HepG2 (cell line): Measurements from ENCODE around the gene WFDC1. TPM values are rescaled to one million over a fixed set of nuclear protein-coding genes. Genes with fewer than 3 reads are reported as not detected.

Experiments
- EEA1 ChIP-seq: sonication (generic); formaldehyde crosslinking; IDR thresholded peaks from 2 replicates; pipeline ENCODE4 v1.5.1; 2020; ENCODE audit warnings: mild to moderate bottlenecking, missing genetic modification reagents, borderline replicate concordance
- FOSL1 ChIP-seq: sonication (generic); formaldehyde crosslinking; IDR thresholded peaks from 2 replicates; pipeline ENCODE4 v1.9.0; 2021; ENCODE audit warnings: missing genetic modification reagents, borderline replicate concordance
- IRX3 ChIP-seq: sonication (generic); formaldehyde crosslinking; IDR thresholded peaks from 2 replicates; pipeline ENCODE4 v1.8.1; 2023; ENCODE audit warnings: mild to moderate bottlenecking, low read depth, missing genetic modification reagents, borderline replicate concordance
- LRRFIP1 ChIP-seq: sonication (generic); formaldehyde crosslinking; conservative IDR thresholded peaks from 2 replicates; pipeline ENCODE4 v1.4.0; 2020; ENCODE audit warnings: missing genetic modification reagents
- NR2F2 ChIP-seq: IDR thresholded peaks from 2 replicates; pipeline ENCODE4 v1.6.1; 2012; ENCODE audit warnings: low read depth, inconsistent platforms, borderline replicate concordance
- SSRP1 ChIP-seq: IDR thresholded peaks from 2 replicates; pipeline ENCODE4 v1.6.1; 2016; ENCODE audit warnings: control low read depth
- ZNF264 ChIP-seq: sonication (generic); formaldehyde crosslinking; IDR thresholded peaks from 2 replicates; pipeline ENCODE4 v1.4.0; 2020; ENCODE audit warnings: missing genetic modification reagents
- ZNF646 ChIP-seq: sonication (generic); formaldehyde crosslinking; IDR thresholded peaks from 2 replicates; pipeline ENCODE4 v1.9.0; 2021; ENCODE audit warnings: mild to moderate bottlenecking, missing genetic modification reagents
- polyA plus RNA-seq, 8 experiments: library from polyadenylated mRNA; depleted of rRNA in 3 of 8; stranded (reverse) in 7 of 8; unstranded in 1 of 8; fragments of >200 nt; fragmentation: Illumina TruSeq in 4 of 8; extraction: Trizol in 4 of 8; gene quantifications; 2 replicates each; pipeline versions ENCODE4 v1.2.1 to v1.2.3, GENCODE V29; 2011 to 2016; ENCODE audit warnings: low read depth in 4 of 8, missing spikeins in 1 of 8, mixed read lengths in 1 of 8; ENCODE audit not compliant: insufficient read depth in 1 of 8
- total RNA-seq, 5 experiments: library from RNA; depleted of rRNA; stranded (reverse); fragments of >200 nt; fragmentation: Illumina TruSeq; extraction: Trizol; gene quantifications; 2 replicates each; pipeline ENCODE4 v1.2.3, GENCODE V29; 2016; ENCODE audit warnings: low read depth in 1 of 5

Gene WFDC1
- total and polyA plus RNA-seq, 2 of the 13 experiments (the other 11 are each of a cell fraction or from before 2014, with no cell fraction given), result not detected

DNA sequence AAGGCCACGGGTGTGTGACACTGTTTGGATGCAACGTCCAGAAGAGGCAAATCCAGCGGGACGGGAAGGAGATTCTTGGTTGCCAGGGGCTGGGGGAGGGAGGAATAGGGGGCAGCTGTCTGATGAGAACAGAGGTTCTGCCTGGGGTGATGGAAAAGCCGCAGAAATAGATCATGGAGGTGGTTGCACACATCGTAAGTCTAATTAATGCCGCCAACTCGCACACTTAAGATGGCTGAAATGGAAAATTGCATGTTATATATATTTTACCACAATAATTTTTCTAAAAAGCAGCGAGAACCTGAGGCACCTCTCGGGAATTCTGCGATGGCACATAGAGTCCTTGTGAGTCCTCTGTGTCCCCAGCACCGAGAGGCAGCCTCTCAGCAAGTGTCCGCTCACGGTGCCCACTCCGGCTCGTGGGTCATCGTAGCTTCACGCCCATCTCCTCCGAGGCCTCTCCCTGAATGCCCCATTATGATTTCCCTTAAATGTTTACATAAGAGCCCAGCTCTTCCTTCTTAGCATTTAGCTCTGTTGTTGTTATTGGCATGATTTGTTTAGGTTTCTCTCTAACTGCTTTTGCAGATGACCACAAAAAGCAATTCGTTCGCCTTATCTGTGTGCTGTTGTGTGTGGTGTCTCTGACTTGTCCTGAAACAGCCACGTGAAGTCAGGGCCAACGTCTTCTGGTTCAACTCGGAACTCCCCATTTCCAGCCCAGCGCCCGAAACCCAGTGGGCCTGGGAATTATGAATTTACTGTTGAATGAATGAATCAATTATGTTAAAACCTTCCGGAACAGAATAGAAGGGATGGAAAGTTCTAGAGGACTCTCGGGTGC, 7.7 kb downstream of the WFDC1 start (continued):
- TF ChIP-seq LRRFIP1 (CRISPR knock-in tag) (no peak), EEA1 (CRISPR knock-in tag) (no peak), FOSL1 (CRISPR knock-in tag) (no peak), ZNF264 (no peak), NR2F2 (no peak), IRX3 (CRISPR knock-in tag) (no peak), SSRP1 (CRISPR knock-in tag) (no peak), ZNF646 (CRISPR knock-in tag) (no peak)
